Glutamatergic neuron (in vitro differentiated cells): ENCODE measurements around the gene ZNF410. TPM values are rescaled to one million over a fixed set of nuclear protein-coding genes. Genes with fewer than 3 reads are reported as not detected.
A peak's percentile ranks its signal among the peaks of the same experiment; 100 is the strongest.

Experiments used
- DNase-seq: peaks from one replicate; pipeline ENCODE4 v3.0.0; 2022
- H3K27ac Mint-ChIP-seq: one replicate; pipeline ENCODE4 v1.8.0; 2020; ENCODE audit warnings: mild to moderate bottlenecking, mixed read lengths, inconsistent platforms; ENCODE audit not compliant: unreplicated experiment
- H3K27me3 Mint-ChIP-seq: one replicate; pipeline ENCODE4 v1.8.0; 2020; ENCODE audit warnings: mild to moderate bottlenecking, moderate library complexity, mixed read lengths, inconsistent platforms; ENCODE audit not compliant: unreplicated experiment
- H3K36me3 Mint-ChIP-seq: one replicate; pipeline ENCODE4 v1.8.0; 2020; ENCODE audit warnings: mild to moderate bottlenecking, mixed read lengths, inconsistent platforms; ENCODE audit not compliant: unreplicated experiment
- H3K4me1 Mint-ChIP-seq: one replicate; pipeline ENCODE4 v1.8.0; 2020; ENCODE audit warnings: mild to moderate bottlenecking, low read depth, mixed read lengths, inconsistent platforms; ENCODE audit not compliant: unreplicated experiment
- H3K4me3 Mint-ChIP-seq: one replicate; pipeline ENCODE4 v1.8.0; 2020; ENCODE audit warnings: mild to moderate bottlenecking, mixed read lengths, inconsistent platforms; ENCODE audit not compliant: unreplicated experiment
- H3K9me3 Mint-ChIP-seq: one replicate; pipeline ENCODE4 v1.8.0; 2020; ENCODE audit warnings: mild to moderate bottlenecking, moderate library complexity, mixed read lengths, inconsistent platforms; ENCODE audit not compliant: unreplicated experiment
- total RNA-seq: library from RNA; stranded (reverse); fragmentation: NEBNext Ultra II Directional; extraction: Animal tissue kit (Norgen Biotek cat#: 25700); gene quantifications from one replicate; pipeline ENCODE4 v1.2.1, GENCODE V29; 2021; ENCODE audit not compliant: unreplicated experiment
- TF ChIP-seq, protein P1 (sequence below): fragments of 200-600 bp; sonication (generic); IDR thresholded peaks from one replicate; pipeline ENCODE4 v1.5.0; 2021; ENCODE audit not compliant: partially characterized antibody, unreplicated experiment

ZNF410 gene
- total RNA-seq, 1 donor from 2014 or later = 50.7 TPM

DNA sequence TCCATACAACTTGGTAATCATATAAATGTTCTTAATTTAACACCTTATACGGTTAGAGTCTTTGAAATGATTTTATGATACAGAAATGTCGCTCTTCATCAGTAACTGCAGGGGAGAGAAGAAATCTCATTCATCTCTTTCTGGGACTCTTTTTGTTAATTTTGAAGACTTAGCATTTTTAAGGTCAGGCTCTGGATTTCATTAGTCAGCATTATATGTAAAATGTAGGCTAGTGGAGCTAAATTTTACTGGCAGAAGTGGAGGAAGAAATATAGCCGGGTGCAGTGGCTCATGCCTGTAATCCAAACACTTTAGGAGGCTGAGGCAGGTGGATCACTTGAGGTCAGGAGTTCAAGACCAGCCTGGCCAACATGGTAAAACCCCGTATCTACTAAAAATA lies 39.7 kb upstream of the ZNF410 start:
- TF ChIP-seq, protein P1, sequence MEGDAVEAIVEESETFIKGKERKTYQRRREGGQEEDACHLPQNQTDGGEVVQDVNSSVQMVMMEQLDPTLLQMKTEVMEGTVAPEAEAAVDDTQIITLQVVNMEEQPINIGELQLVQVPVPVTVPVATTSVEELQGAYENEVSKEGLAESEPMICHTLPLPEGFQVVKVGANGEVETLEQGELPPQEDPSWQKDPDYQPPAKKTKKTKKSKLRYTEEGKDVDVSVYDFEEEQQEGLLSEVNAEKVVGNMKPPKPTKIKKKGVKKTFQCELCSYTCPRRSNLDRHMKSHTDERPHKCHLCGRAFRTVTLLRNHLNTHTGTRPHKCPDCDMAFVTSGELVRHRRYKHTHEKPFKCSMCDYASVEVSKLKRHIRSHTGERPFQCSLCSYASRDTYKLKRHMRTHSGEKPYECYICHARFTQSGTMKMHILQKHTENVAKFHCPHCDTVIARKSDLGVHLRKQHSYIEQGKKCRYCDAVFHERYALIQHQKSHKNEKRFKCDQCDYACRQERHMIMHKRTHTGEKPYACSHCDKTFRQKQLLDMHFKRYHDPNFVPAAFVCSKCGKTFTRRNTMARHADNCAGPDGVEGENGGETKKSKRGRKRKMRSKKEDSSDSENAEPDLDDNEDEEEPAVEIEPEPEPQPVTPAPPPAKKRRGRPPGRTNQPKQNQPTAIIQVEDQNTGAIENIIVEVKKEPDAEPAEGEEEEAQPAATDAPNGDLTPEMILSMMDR = no peak
- peaks cover 1% of the 10 kb centered on the region for H3K9me3 Mint-ChIP-seq
- no peaks in the 10 kb centered on the region for H3K4me1 Mint-ChIP-seq
- no peaks in the 10 kb centered on the region for H3K36me3 Mint-ChIP-seq
- no peak for DNase-seq
- H3K27ac Mint-ChIP-seq = no peak overlapping the region
- H3K27me3 Mint-ChIP-seq = no peaks in the 10 kb centered on the region
- H3K4me3 Mint-ChIP-seq = no peak overlapping the region

DNA sequence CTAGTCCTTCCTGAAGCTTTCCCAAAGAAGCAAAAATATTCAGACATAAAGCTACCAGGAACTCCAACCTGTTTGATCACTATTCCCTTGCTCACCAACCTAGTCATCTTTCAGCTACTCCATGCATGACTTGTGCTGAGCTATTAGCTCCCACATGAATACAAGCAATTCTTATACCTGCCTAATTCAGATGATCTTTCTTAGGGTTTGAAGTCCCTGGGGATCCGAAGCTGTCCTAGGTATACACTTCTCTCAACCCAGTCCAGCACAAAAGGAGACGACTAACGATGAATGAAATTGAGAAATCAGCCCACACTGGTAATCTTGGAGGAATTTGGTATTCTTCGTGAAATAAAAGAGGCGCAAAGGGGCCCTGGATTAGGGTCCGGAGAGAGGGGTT lies 35.7 kb upstream of the ZNF410 start:
- H3K27ac Mint-ChIP-seq = peak overlapping the region; percentile 55
- H3K9me3 Mint-ChIP-seq = peaks cover 1% of the 10 kb centered on the region
- DNase-seq = no peak
- no peaks in the 10 kb centered on the region for H3K4me1 Mint-ChIP-seq
- no peaks in the 10 kb centered on the region for H3K36me3 Mint-ChIP-seq
- H3K4me3 Mint-ChIP-seq = peak overlapping the region; percentile 99
- TF ChIP-seq, protein P1 = no peak
- H3K27me3 Mint-ChIP-seq = no peaks in the 10 kb centered on the region

DNA sequence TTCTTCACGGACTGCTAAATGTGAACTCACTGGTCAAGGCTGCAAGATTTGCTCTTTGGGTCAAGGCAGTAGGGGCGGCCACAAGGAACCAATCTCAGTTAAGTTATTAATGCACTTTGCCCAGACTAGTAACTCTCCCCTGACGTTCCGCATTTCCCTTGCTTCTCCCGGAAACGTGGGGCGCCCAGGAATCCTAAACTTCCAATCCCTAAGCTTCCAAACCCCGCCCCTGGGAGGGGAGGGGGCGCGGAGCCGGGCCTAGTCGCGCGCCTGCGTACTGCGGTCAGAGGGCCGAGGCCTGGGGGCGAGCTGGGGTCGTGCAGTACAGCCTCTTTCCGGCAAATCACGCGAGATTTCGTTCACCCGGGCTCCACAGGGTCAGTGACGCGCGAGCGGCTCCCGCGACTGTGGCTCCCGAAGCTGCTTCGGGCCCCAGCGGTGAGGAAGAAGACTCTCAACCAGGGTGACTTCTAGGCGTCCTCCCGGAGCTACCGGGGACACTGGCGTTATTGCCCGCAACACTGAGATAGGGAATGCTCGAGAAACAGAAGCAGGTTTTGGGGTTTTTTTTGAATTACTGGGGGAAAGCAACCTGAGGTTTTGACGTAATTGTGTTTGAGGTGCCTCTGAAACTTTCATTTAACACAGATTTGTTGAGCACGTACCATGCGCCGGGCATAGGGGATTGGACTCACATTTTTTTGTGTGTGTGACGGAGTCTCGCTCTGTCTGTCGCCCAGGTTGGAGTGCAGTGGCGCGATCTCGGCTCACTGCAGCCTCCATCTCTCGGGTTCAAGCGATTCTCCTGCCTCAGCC lies 34.9 kb upstream of the ZNF410 start, which contains the start of gene PTGR2:
Gene PTGR2, plus strand, starts transcription at position 265 of the 816 bp plus-strand sequence. CDS start 7,032 bp downstream, outside the sequence.
- TF ChIP-seq, protein P1 = no peak
- no peaks in the 10 kb centered on the region for H3K4me1 Mint-ChIP-seq
- peak; percentile 99 for DNase-seq
- H3K36me3 Mint-ChIP-seq = no peaks in the 10 kb centered on the region
- no peaks in the 10 kb centered on the region for H3K27me3 Mint-ChIP-seq
- peak within 1 kb of the TSS; percentile 99 for H3K27ac Mint-ChIP-seq
- H3K9me3 Mint-ChIP-seq = peaks cover 1% of the 10 kb centered on the region
- H3K4me3 Mint-ChIP-seq = peak within 1 kb of the TSS; percentile 99

DNA sequence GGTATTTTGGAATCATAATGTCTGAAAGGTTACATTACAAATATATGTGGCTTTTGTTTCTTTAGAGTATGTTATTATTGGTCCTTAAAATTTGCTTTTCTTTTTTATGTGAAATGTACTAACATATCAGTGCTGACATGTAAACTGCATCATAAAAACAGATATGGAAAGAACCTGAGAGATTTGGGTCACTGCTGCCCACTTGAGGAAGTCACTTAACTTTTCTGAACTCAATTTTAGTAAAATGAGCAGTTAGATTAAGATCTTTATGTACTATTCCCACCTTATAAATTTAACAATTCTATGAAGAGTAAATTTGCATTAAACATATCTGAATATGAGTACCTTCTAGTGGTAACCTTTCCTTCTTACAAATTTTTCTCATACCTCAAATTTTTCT lies 27.5 kb upstream of the ZNF410 start:
- Mint-ChIP-seq H3K4me3 (no peak overlapping the region), H3K27me3 (no peaks in the 10 kb centered on the region), H3K9me3 (no peaks in the 10 kb centered on the region), H3K4me1 (no peaks in the 10 kb centered on the region), H3K27ac (no peak overlapping the region), H3K36me3 (no peaks in the 10 kb centered on the region)
- no peak for DNase-seq
- TF ChIP-seq, protein P1 = no peak

DNA sequence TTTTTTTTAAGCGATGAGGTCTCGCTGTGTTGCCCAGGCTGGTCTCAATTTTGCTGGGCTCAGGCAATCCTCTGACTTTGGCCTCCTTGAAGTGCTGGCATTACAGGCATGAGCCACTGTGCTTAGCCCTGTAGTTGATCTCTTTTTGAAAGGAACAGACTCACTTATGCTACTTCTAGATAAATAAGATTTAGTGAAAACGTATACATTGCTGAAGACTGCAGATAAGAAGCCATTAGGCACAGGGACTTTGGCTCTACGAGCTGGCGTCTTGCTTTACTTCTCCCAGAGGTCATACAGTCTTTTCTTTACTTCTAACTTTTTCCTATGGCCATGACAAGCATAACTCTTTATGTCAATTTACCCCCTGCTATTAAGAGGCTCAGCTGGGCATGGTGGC lies 25.6 kb upstream of the ZNF410 start:
- Mint-ChIP-seq H3K4me1 (no peaks in the 10 kb centered on the region), H3K36me3 (no peaks in the 10 kb centered on the region), H3K4me3 (no peak overlapping the region), H3K9me3 (no peaks in the 10 kb centered on the region), H3K27me3 (no peaks in the 10 kb centered on the region), H3K27ac (no peak overlapping the region)
- DNase-seq = no peak
- TF ChIP-seq, protein P1 = no peak
